Sigmoid colon (tissue), 4 donors: ENCODE data around the gene EVA1C.

Experiments used
- POLR2AphosphoS5 ChIP-seq, 4 donors: sonication (generic); formaldehyde crosslinking; IDR thresholded peaks; one replicate each; pipeline ENCODE4 v1.6.1; 2017; ENCODE audit warnings: antibody characterized with exemption in 4 of 4
- TF ChIP-seq, protein P1 (sequence below), 4 experiments: fragments of 450-650 bp in 3 of 4; fragments of 200-600 bp in 1 of 4; IDR thresholded peaks; one replicate each; pipeline ENCODE4 v1.5.1; 2016 to 2019; ENCODE audit warnings: antibody characterized with exemption in 4 of 4, mild to moderate bottlenecking in 3 of 4, moderate library complexity in 2 of 4

DNA sequence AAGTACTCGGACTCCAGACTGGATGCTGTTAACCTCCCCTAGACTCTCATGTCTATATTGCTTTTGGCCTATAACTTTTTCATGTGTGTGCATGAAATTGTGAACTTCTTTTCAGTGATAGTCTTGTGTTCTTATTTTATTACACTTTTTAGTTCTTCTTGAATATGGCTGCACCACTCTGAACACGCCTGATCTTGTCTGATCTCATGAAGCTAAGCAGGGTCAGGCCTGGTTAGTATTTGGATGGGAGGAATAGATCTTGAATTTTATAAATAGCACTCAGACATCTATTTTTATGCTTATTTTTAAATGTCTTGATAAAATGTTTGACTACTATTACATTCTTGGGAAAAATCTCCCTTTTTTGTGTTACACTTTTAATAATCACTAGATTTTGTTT lies 150.4 kb downstream of the EVA1C start:
- TF ChIP-seq, protein P1, sequence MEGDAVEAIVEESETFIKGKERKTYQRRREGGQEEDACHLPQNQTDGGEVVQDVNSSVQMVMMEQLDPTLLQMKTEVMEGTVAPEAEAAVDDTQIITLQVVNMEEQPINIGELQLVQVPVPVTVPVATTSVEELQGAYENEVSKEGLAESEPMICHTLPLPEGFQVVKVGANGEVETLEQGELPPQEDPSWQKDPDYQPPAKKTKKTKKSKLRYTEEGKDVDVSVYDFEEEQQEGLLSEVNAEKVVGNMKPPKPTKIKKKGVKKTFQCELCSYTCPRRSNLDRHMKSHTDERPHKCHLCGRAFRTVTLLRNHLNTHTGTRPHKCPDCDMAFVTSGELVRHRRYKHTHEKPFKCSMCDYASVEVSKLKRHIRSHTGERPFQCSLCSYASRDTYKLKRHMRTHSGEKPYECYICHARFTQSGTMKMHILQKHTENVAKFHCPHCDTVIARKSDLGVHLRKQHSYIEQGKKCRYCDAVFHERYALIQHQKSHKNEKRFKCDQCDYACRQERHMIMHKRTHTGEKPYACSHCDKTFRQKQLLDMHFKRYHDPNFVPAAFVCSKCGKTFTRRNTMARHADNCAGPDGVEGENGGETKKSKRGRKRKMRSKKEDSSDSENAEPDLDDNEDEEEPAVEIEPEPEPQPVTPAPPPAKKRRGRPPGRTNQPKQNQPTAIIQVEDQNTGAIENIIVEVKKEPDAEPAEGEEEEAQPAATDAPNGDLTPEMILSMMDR (IDR thresholded peaks at IDR 0.05), result no peak
- TF ChIP-seq POLR2AphosphoS5 (IDR thresholded peaks at IDR 0.05), result no peak
